GM23248 (cell line): ENCODE results near the gene SH3BGRL2.

Experiments used
- EZH2 ChIP-seq: fragments of 200-600 bp; sonication (generic); IDR thresholded peaks from 2 replicates; pipeline ENCODE4 v1.6.1; 2018; ENCODE audit warnings: antibody characterized with exemption, mild to moderate bottlenecking; ENCODE audit not compliant: insufficient read depth, poor library complexity, severe bottlenecking
- EZH2phosphoT487 ChIP-seq: fragments of 200-600 bp; sonication (generic); IDR thresholded peaks from 2 replicates; pipeline ENCODE4 v1.6.1; 2018; ENCODE audit warnings: antibody characterized with exemption, moderate library complexity, mild to moderate bottlenecking, low read depth; ENCODE audit not compliant: insufficient read depth

GRCh38 chr6:79632580-79632979 lies 1.5 kb downstream of the SH3BGRL2 start:
- TF ChIP-seq EZH2 (no peak), EZH2phosphoT487 (no peak)
